Measurements from ENCODE around the gene ECPAS.

ECPAS gene

DNA sequence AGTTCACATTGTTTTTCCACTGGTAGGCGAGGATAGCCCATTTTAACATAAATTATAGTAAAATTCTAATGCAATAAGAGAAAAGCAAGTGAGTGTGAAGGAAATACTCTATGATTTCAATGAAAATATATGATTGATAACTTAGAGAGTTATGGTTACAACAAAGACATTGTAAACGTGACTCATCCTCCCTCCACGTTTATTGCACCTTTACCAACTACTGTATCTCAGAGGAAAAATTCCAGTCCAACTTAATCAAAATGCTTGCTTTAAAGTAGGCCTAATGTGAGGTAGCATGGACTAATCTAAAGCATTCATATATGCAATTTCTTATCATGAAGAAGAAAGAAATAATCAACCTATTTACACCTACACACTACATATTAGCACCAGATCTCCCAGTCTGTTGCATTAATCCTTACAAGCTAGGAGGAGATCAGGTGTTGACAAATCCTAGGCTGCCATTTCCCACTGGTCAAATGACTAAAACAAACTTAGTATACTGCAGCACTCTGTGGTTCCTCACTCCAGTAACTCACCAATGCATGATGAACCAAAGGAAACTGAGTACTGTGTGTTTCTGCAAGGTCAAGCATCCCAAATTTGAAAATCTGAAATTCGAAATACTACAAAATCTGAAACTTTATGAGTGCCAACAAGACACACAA is 41.7 kb downstream of the ECPAS start:
- no peak for TF ChIP-seq FOXP2 (optimal IDR thresholded peaks at IDR 0.05; ENCODE audit: borderline replicate concordance, extremely low read depth, extremely low read length, insufficient read depth)
- TF ChIP-seq, protein P1, sequence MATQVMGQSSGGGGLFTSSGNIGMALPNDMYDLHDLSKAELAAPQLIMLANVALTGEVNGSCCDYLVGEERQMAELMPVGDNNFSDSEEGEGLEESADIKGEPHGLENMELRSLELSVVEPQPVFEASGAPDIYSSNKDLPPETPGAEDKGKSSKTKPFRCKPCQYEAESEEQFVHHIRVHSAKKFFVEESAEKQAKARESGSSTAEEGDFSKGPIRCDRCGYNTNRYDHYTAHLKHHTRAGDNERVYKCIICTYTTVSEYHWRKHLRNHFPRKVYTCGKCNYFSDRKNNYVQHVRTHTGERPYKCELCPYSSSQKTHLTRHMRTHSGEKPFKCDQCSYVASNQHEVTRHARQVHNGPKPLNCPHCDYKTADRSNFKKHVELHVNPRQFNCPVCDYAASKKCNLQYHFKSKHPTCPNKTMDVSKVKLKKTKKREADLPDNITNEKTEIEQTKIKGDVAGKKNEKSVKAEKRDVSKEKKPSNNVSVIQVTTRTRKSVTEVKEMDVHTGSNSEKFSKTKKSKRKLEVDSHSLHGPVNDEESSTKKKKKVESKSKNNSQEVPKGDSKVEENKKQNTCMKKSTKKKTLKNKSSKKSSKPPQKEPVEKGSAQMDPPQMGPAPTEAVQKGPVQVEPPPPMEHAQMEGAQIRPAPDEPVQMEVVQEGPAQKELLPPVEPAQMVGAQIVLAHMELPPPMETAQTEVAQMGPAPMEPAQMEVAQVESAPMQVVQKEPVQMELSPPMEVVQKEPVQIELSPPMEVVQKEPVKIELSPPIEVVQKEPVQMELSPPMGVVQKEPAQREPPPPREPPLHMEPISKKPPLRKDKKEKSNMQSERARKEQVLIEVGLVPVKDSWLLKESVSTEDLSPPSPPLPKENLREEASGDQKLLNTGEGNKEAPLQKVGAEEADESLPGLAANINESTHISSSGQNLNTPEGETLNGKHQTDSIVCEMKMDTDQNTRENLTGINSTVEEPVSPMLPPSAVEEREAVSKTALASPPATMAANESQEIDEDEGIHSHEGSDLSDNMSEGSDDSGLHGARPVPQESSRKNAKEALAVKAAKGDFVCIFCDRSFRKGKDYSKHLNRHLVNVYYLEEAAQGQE (IDR thresholded peaks at IDR 0.05; ENCODE audit: insufficient read depth in 1 of 2, low read depth in 2 of 2, low read length in 2 of 2) = no peak
- TF ChIP-seq POLR2AphosphoS5 (IDR thresholded peaks at IDR 0.05; ENCODE audit: low read depth, low read length) = no peak
- TF ChIP-seq TAF1 (IDR thresholded peaks at IDR 0.05; ENCODE audit: borderline replicate concordance, insufficient read depth, low read length) = no peak
- no peak for TF ChIP-seq SIN3A (IDR thresholded peaks at IDR 0.05; ENCODE audit: borderline replicate concordance, insufficient read depth, low read length)

DNA sequence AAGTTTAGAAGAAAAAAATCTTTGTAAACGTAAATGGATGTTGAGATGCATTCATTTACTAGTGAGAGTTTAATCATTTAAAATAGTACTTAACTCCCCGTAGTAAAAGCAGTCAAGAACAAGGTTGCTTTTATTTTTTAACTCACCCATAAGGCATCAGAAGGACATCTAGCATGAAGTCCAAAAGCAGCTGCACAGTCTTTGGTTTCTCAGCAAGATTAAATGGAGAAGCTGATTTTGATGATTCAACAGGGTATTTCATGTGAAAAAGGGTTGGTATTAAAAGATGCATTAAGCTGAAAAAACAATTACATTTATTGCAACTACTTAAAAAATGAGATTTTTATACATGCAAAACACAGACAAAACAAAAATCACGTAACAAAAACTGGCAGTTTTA is 44.0 kb downstream of the ECPAS start:
- TF ChIP-seq, protein P1 (IDR thresholded peaks at IDR 0.05; ENCODE audit: insufficient read depth in 1 of 2, low read depth in 2 of 2, low read length in 2 of 2) = no peak
- TF ChIP-seq TAF1 (IDR thresholded peaks at IDR 0.05; ENCODE audit: borderline replicate concordance, insufficient read depth, low read length) = no peak

DNA sequence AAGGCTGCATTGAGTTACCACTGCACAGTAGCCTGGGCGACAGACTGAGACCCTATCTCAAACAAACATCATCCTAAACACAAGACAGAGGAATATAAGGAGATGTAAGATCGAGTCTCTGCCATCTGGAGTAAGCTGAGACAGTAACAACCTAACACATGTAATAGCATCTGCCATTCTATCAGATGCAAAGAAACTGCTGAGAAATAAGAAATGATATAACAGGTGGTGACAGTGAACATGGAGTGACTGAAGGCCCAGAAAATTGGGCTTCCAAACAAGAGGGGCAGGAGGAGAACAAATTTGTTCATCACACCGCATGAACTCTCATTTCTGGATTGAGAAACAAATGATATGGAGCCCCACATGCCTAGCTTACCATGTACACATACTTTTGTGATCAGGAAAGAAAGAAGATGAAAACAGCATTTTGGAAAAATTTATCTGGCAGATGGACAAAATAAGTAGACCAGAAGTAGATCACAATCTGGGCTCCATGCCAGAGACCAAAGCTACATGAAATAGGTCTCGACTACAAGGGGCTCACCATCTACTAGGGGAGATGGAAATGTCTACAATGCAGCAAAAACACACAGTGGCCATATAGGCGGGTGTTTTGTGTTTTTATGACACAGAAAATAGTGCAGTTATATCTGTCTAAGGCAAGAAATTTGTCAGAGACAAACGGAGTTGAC is 45.5 kb downstream of the ECPAS start:
- no peak for TF ChIP-seq POLR2AphosphoS5 (IDR thresholded peaks at IDR 0.05; ENCODE audit: low read depth, low read length)
- no peak for TF ChIP-seq FOXP2 (optimal IDR thresholded peaks at IDR 0.05; ENCODE audit: borderline replicate concordance, extremely low read depth, extremely low read length, insufficient read depth)
- TF ChIP-seq TAF1 (IDR thresholded peaks at IDR 0.05; ENCODE audit: borderline replicate concordance, insufficient read depth, low read length) = no peak
- TF ChIP-seq, protein P1 (IDR thresholded peaks at IDR 0.05; ENCODE audit: insufficient read depth in 1 of 2, low read depth in 2 of 2, low read length in 2 of 2) = no peak
- no peak for TF ChIP-seq SIN3A (IDR thresholded peaks at IDR 0.05; ENCODE audit: borderline replicate concordance, insufficient read depth, low read length)

DNA sequence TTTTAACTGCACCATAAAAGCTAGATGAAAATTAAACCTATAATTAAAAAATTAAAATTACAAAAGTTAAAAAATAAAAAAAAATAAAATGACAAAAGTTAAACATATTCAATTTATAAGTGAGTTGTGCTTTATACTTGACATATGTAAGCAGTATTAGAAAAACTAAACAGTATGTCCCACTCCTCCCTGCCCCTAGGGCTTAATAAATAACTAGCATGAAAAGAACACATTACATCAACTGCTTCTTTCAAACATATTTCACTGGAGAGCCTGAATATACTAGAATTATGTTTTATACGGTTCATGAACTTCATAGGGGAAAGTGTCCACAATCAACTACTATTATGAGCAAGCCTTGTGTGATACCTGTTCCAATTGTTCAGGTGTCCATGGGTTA is 47.6 kb downstream of the ECPAS start:
- no peak for TF ChIP-seq FOXP2 (optimal IDR thresholded peaks at IDR 0.05; ENCODE audit: borderline replicate concordance, extremely low read depth, extremely low read length, insufficient read depth)
- no peak for TF ChIP-seq TAF1 (IDR thresholded peaks at IDR 0.05; ENCODE audit: borderline replicate concordance, insufficient read depth, low read length)
- TF ChIP-seq, protein P1 (IDR thresholded peaks at IDR 0.05; ENCODE audit: insufficient read depth in 1 of 2, low read depth in 2 of 2, low read length in 2 of 2) = no peak
- no peak for TF ChIP-seq POLR2AphosphoS5 (IDR thresholded peaks at IDR 0.05; ENCODE audit: low read depth, low read length)
- TF ChIP-seq SIN3A (IDR thresholded peaks at IDR 0.05; ENCODE audit: borderline replicate concordance, insufficient read depth, low read length) = no peak
